ENCODE data around the gene EEF1AKMT1.

- TF ChIP-seq CTCF (IDR thresholded peaks at IDR 0.05), result no peak
- TF ChIP-seq POLR2A (IDR thresholded peaks at IDR 0.05; ENCODE audit: low read depth), result no peak
- TF ChIP-seq EP300 (IDR thresholded peaks at IDR 0.05), result no peak
- TF ChIP-seq POLR2AphosphoS5 (IDR thresholded peaks at IDR 0.05), result no peak
Measured at GRCh38 chr13:20778311-20778710, 4.5 kb upstream of the EEF1AKMT1 start.
